ENCODE data around the gene CAMSAP1.

DNA sequence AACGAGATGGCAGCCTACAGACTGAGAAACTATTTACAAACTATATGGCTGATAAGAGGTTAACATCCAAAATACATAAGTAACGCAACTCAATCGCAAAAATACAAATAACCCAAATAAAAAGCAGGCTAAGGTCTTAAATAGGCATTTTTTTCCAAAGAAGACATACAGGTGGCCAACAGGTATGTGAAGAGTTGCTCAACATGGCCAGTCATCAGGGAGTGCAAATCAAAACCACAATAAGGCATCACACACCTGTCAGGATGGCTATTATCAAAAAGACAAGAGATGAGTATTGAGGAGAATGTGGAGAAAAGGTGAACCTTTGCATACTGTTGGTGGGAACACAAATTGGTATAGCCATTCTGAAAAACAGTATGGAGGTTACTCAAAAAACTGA, 73.5 kb downstream of the CAMSAP1 start:
- TF ChIP-seq, protein P1, sequence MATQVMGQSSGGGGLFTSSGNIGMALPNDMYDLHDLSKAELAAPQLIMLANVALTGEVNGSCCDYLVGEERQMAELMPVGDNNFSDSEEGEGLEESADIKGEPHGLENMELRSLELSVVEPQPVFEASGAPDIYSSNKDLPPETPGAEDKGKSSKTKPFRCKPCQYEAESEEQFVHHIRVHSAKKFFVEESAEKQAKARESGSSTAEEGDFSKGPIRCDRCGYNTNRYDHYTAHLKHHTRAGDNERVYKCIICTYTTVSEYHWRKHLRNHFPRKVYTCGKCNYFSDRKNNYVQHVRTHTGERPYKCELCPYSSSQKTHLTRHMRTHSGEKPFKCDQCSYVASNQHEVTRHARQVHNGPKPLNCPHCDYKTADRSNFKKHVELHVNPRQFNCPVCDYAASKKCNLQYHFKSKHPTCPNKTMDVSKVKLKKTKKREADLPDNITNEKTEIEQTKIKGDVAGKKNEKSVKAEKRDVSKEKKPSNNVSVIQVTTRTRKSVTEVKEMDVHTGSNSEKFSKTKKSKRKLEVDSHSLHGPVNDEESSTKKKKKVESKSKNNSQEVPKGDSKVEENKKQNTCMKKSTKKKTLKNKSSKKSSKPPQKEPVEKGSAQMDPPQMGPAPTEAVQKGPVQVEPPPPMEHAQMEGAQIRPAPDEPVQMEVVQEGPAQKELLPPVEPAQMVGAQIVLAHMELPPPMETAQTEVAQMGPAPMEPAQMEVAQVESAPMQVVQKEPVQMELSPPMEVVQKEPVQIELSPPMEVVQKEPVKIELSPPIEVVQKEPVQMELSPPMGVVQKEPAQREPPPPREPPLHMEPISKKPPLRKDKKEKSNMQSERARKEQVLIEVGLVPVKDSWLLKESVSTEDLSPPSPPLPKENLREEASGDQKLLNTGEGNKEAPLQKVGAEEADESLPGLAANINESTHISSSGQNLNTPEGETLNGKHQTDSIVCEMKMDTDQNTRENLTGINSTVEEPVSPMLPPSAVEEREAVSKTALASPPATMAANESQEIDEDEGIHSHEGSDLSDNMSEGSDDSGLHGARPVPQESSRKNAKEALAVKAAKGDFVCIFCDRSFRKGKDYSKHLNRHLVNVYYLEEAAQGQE (IDR thresholded peaks at IDR 0.05; ENCODE audit: low read depth, low read length) = no peak
- TF ChIP-seq POLR2A (IDR thresholded peaks at IDR 0.05; ENCODE audit: low read depth, low read length) (no peak), FOXK2 (IDR thresholded peaks at IDR 0.05) (no peak), SREBF2 (IDR thresholded peaks at IDR 0.05; ENCODE audit: low read length) (no peak), NFYA (IDR thresholded peaks at IDR 0.05; ENCODE audit: borderline replicate concordance, low read depth, low read length) (no peak), RCOR1 (conservative IDR thresholded peaks at IDR 0.05; ENCODE audit: low read depth, low read length) (no peak)
- TF ChIP-seq, protein P2, sequence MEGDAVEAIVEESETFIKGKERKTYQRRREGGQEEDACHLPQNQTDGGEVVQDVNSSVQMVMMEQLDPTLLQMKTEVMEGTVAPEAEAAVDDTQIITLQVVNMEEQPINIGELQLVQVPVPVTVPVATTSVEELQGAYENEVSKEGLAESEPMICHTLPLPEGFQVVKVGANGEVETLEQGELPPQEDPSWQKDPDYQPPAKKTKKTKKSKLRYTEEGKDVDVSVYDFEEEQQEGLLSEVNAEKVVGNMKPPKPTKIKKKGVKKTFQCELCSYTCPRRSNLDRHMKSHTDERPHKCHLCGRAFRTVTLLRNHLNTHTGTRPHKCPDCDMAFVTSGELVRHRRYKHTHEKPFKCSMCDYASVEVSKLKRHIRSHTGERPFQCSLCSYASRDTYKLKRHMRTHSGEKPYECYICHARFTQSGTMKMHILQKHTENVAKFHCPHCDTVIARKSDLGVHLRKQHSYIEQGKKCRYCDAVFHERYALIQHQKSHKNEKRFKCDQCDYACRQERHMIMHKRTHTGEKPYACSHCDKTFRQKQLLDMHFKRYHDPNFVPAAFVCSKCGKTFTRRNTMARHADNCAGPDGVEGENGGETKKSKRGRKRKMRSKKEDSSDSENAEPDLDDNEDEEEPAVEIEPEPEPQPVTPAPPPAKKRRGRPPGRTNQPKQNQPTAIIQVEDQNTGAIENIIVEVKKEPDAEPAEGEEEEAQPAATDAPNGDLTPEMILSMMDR (IDR thresholded peaks at IDR 0.05 in 2 of 3, conservative IDR thresholded peaks at IDR 0.05 in 1 of 3; ENCODE audit: control insufficient read depth in 2 of 3, extremely low read depth in 1 of 3, insufficient read depth in 1 of 3, low read depth in 3 of 3, low read length in 3 of 3) = no peak
